H9 (cell line): ENCODE measurements around the gene NANOS2. TPM values are rescaled to one million over a fixed set of nuclear protein-coding genes. Genes with fewer than 3 reads are reported as not detected.

Experiments used
- DNase-seq: peaks from one replicate; pipeline ENCODE4 v3.0.0-alpha.2; 2017
- H2AFZ ChIP-seq: one replicate; pipeline ENCODE4 v1.6.1; 2013; ENCODE audit warnings: mild to moderate bottlenecking, low read length, control low read depth, moderate library complexity
- H2AK5ac ChIP-seq: 2 replicates; pipeline ENCODE4 v1.6.1; 2013; ENCODE audit warnings: low read length, control low read depth, mixed read lengths; ENCODE audit not compliant: insufficient read length
- H2BK120ac ChIP-seq: one replicate; pipeline ENCODE4 v1.6.1; 2013; ENCODE audit warnings: low read depth, mild to moderate bottlenecking, low read length, control low read depth, inconsistent platforms; ENCODE audit not compliant: poor library complexity, severe bottlenecking
- H2BK12ac ChIP-seq: 2 replicates; pipeline ENCODE4 v1.6.1; 2013; ENCODE audit warnings: low read length, control low read depth, mixed read lengths, low read depth; ENCODE audit not compliant: insufficient read length
- H2BK15ac ChIP-seq: 2 replicates; pipeline ENCODE4 v1.6.1; 2013; ENCODE audit warnings: low read depth, low read length, control low read depth
- H2BK20ac ChIP-seq: one replicate; pipeline ENCODE4 v1.6.1; 2013; ENCODE audit warnings: low read depth, mild to moderate bottlenecking, low read length, control low read depth, inconsistent platforms; ENCODE audit not compliant: poor library complexity, severe bottlenecking
- H2BK5ac ChIP-seq: 2 replicates; pipeline ENCODE4 v1.6.1; 2013; ENCODE audit warnings: low read length, control low read depth, mixed read lengths; ENCODE audit not compliant: insufficient read length
- H3K14ac ChIP-seq: 2 replicates; pipeline ENCODE4 v1.6.1; 2013; ENCODE audit warnings: low read length, control low read depth; ENCODE audit not compliant: insufficient read depth
- H3K18ac ChIP-seq: 2 replicates; pipeline ENCODE4 v1.6.1; 2013; ENCODE audit warnings: low read depth, mild to moderate bottlenecking, mixed read lengths, low read length, control low read depth; ENCODE audit not compliant: insufficient read length
- H3K23ac ChIP-seq: 2 replicates; pipeline ENCODE4 v1.6.1; 2013; ENCODE audit warnings: low read length, control low read depth, mixed read lengths, low read depth; ENCODE audit not compliant: insufficient read length
- H3K23me2 ChIP-seq: 2 replicates; pipeline ENCODE4 v1.6.1; 2013; ENCODE audit warnings: low read depth, mild to moderate bottlenecking, mixed read lengths, low read length, control low read depth; ENCODE audit not compliant: insufficient read length, poor library complexity, severe bottlenecking
- H3K27ac ChIP-seq: 2 replicates; pipeline ENCODE4 v1.5.1; 2013; ENCODE audit warnings: low read length, control low read depth, mixed read lengths, low read depth; ENCODE audit not compliant: insufficient read length
- H3K27me3 ChIP-seq: 2 replicates; pipeline ENCODE4 v1.6.1; 2013; ENCODE audit warnings: low read length, control low read depth, inconsistent platforms; ENCODE audit not compliant: insufficient read depth
- H3K4ac ChIP-seq: 2 replicates; pipeline ENCODE4 v1.6.1; 2013; ENCODE audit warnings: low read depth, mild to moderate bottlenecking, control low read depth, inconsistent platforms, low read length, moderate library complexity
- H3K4me1 ChIP-seq: 2 replicates; pipeline ENCODE4 v1.6.1; 2013; ENCODE audit warnings: low read length, control low read depth, inconsistent platforms; ENCODE audit not compliant: insufficient read depth
- H3K4me2 ChIP-seq: 2 replicates; pipeline ENCODE4 v1.6.1; 2013; ENCODE audit warnings: low read length, control low read depth, mixed read lengths; ENCODE audit not compliant: insufficient read length, insufficient read depth
- H3K56ac ChIP-seq: 2 replicates; pipeline ENCODE4 v1.6.1; 2013; ENCODE audit warnings: low read depth, mild to moderate bottlenecking, mixed read lengths, low read length, control low read depth; ENCODE audit not compliant: insufficient read length
- H3K79me1 ChIP-seq: 2 replicates; pipeline ENCODE4 v1.6.1; 2013; ENCODE audit warnings: low read depth, mild to moderate bottlenecking, moderate library complexity, low read length, control low read depth, inconsistent platforms; ENCODE audit not compliant: insufficient read depth, poor library complexity, severe bottlenecking
- H3K79me2 ChIP-seq: 2 replicates; pipeline ENCODE4 v1.6.1; 2013; ENCODE audit warnings: low read length, control low read depth, inconsistent platforms; ENCODE audit not compliant: insufficient read depth
- H3K9ac ChIP-seq: 2 replicates; pipeline ENCODE4 v1.6.1; 2013; ENCODE audit warnings: low read length, control low read depth, mixed read lengths; ENCODE audit not compliant: insufficient read length; ENCODE audit errors: extremely low read depth
- H3K9me3 ChIP-seq: one replicate; pipeline ENCODE4 v1.6.1; 2013; ENCODE audit warnings: low read depth, low read length, inconsistent platforms; ENCODE audit not compliant: control insufficient read depth
- H3T11ph ChIP-seq: one replicate; pipeline ENCODE4 v1.6.1; 2013; ENCODE audit warnings: mild to moderate bottlenecking, low read length, control low read depth, inconsistent platforms
- H4K20me1 ChIP-seq: one replicate; pipeline ENCODE4 v1.6.1; 2013; ENCODE audit not compliant: control insufficient read depth, insufficient read length, insufficient read depth
- H4K5ac ChIP-seq: 2 replicates; pipeline ENCODE4 v1.6.1; 2013; ENCODE audit warnings: low read depth, mild to moderate bottlenecking, mixed read lengths, low read length, control low read depth; ENCODE audit not compliant: insufficient read length
- H4K8ac ChIP-seq: replicated peaks from 2 replicates; pipeline ENCODE4 v1.6.1; 2013; ENCODE audit warnings: low read length, control low read depth, mixed read lengths, low read depth; ENCODE audit not compliant: insufficient read length
- H4K91ac ChIP-seq: 2 replicates; pipeline ENCODE4 v1.6.1; 2013; ENCODE audit warnings: low read depth, mild to moderate bottlenecking, moderate library complexity, mixed read lengths, low read length, control low read depth; ENCODE audit not compliant: insufficient read length
- H3K27ac Mint-ChIP-seq, 3 experiments: 2 replicates in 2 of 3; 3 replicates in 1 of 3; pipeline ENCODE4 v1.8.0; 2020 to 2021; ENCODE audit warnings: mixed read lengths in 3 of 3, mild to moderate bottlenecking in 1 of 3, moderate library complexity in 1 of 3
- H3K27me3 Mint-ChIP-seq: 2 replicates; pipeline ENCODE4 v1.8.0; 2021; ENCODE audit warnings: low read depth, mild to moderate bottlenecking, moderate library complexity, mixed read lengths
- H3K36me3 Mint-ChIP-seq, 3 experiments: 2 replicates in 2 of 3; 3 replicates in 1 of 3; pipeline ENCODE4 v1.8.0; 2020 to 2021; ENCODE audit warnings: low read depth in 3 of 3, mixed read lengths in 3 of 3; ENCODE audit not compliant: insufficient read depth in 1 of 3
- H3K4me1 Mint-ChIP-seq, 2 experiments: 2 replicates each; pipeline ENCODE4 v1.8.0; 2020; ENCODE audit warnings: mixed read lengths in 2 of 2
- H3K4me3 Mint-ChIP-seq, 2 experiments: 2 replicates in 1 of 2; 3 replicates in 1 of 2; pipeline ENCODE4 v1.8.0; 2020 to 2021; ENCODE audit warnings: mild to moderate bottlenecking in 2 of 2, mixed read lengths in 2 of 2, moderate library complexity in 1 of 2
- H3K9me3 Mint-ChIP-seq, 2 experiments: 2 replicates in 1 of 2; 3 replicates in 1 of 2; pipeline ENCODE4 v1.8.0; 2020; ENCODE audit warnings: mild to moderate bottlenecking in 2 of 2, mixed read lengths in 2 of 2, moderate library complexity in 1 of 2
- WGBS: extraction: QIAGEN DNeasy Blood & Tissue Kit; methylation state at CpG from one replicate; pipeline ENCODE4 v1.1.7; 2013; ENCODE audit warnings: missing lambda C conversion rate, low lambda C conversion rate, mixed read lengths; ENCODE audit not compliant: insufficient read length; ENCODE audit errors: extremely low coverage; 5-methylcytosine and 5-hydroxymethylcytosine counted together
- total RNA-seq: library from RNA; stranded (reverse); gene quantifications from 2 replicates; pipeline ENCODE4 v1.2.1, GENCODE V29; 2021
- TF ChIP-seq, protein P1 (sequence below): fragments of 200-600 bp; sonication (generic); conservative IDR thresholded peaks from 3 replicates; pipeline ENCODE4 v1.8.0; 2021; ENCODE audit warnings: antibody characterized with exemption, mild to moderate bottlenecking

Gene NANOS2
- total RNA-seq, 1 experiment from 2014 or later, result not detected

DNA sequence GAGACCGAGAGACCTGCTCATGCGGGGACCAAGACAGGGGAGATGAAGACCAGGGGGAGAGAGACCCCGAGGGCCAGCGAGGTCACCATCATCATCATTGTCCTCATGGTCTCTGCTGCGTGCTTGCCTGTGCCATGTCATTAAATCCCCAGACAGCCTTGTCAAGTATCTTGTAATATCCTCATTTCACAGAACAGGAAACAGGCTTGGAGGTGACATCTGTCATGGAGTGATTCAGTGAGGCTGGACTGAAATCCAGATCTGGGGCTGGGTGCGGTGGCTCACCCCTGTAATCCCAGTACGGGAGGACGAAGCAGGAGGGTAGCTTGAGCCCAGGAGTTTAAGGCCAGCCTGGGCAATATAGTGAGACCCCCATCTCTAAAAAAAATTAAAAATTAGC lies 5.9 kb upstream of the NANOS2 start:
- no peak for DNase-seq
- H3K18ac ChIP-seq, result no peak overlapping the region
- no peak overlapping the region for H3K56ac ChIP-seq
- Mint-ChIP-seq H3K27me3 (peaks cover 16% of the 10 kb centered on the region; the same call in 1 of the 2 replicates), H3K4me1 (peaks cover 5 to 15% of the 10 kb centered on the region in 2 experiments; a peak in 3 of 4 replicates), H3K27ac (peak overlapping the region in 1 of 3 experiments; percentile 80; a peak in 2 of 7 replicates), H3K36me3 (no peaks in the 10 kb centered on the region), H3K9me3 (no peaks in the 10 kb centered on the region), H3K4me3 (no peak overlapping the region)
- H2AFZ ChIP-seq, result no peak overlapping the region
- no CpG with 5 or more reads among the region's 8 CpGs for WGBS
- no peak overlapping the region for H4K91ac ChIP-seq
- no peaks in the 10 kb centered on the region for H3K79me2 ChIP-seq
- no peaks in the 10 kb centered on the region for H3K27me3 ChIP-seq
- no peak overlapping the region for H2BK20ac ChIP-seq
- H2AK5ac ChIP-seq, result no peak overlapping the region
- no peak overlapping the region for H4K8ac ChIP-seq
- no peaks in the 10 kb centered on the region for H4K20me1 ChIP-seq
- H3K4me2 ChIP-seq, result no peak overlapping the region
- H3K9ac ChIP-seq, result no peak overlapping the region
- H3K23me2 ChIP-seq, result no peaks in the 10 kb centered on the region
- H2BK5ac ChIP-seq, result no peak overlapping the region
- no peak overlapping the region for H2BK15ac ChIP-seq
- TF ChIP-seq, protein P1, sequence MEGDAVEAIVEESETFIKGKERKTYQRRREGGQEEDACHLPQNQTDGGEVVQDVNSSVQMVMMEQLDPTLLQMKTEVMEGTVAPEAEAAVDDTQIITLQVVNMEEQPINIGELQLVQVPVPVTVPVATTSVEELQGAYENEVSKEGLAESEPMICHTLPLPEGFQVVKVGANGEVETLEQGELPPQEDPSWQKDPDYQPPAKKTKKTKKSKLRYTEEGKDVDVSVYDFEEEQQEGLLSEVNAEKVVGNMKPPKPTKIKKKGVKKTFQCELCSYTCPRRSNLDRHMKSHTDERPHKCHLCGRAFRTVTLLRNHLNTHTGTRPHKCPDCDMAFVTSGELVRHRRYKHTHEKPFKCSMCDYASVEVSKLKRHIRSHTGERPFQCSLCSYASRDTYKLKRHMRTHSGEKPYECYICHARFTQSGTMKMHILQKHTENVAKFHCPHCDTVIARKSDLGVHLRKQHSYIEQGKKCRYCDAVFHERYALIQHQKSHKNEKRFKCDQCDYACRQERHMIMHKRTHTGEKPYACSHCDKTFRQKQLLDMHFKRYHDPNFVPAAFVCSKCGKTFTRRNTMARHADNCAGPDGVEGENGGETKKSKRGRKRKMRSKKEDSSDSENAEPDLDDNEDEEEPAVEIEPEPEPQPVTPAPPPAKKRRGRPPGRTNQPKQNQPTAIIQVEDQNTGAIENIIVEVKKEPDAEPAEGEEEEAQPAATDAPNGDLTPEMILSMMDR, result no peak
- H3K23ac ChIP-seq, result no peak overlapping the region
- H2BK12ac ChIP-seq, result no peak overlapping the region
- no peak overlapping the region for H3T11ph ChIP-seq
- no peak overlapping the region for H3K4ac ChIP-seq
- no peaks in the 10 kb centered on the region for H3K79me1 ChIP-seq
- H3K27ac ChIP-seq, result no peak overlapping the region
- H4K5ac ChIP-seq, result no peak overlapping the region
- no peaks in the 10 kb centered on the region for H3K9me3 ChIP-seq
- no peak overlapping the region for H2BK120ac ChIP-seq
- H3K4me1 ChIP-seq, result no peaks in the 10 kb centered on the region
- no peak overlapping the region for H3K14ac ChIP-seq
